ENCODE results near the gene SYN1. TPM values are rescaled to one million over a fixed set of nuclear protein-coding genes. Genes with fewer than 3 reads are reported as not detected.

The SYN1 gene
- total RNA-seq, 1 experiment from 2014 or later = 11.7 TPM

GRCh38 chrX:47578692-47579091 lies 41.0 kb downstream of the SYN1 start:
- H4K91ac ChIP-seq (ENCODE audit: insufficient read length, low read depth, low read length) = no peak overlapping the region
- Mint-ChIP-seq H3K4me3 (no peak overlapping the region), H3K27me3 (ENCODE audit: low read depth) (no peaks in the 10 kb centered on the region; the same call in 1 of the 2 replicates), H3K27ac (no peak overlapping the region), H3K9me3 (peaks cover 68 to 82% of the 10 kb centered on the region in 2 experiments), H3K4me1 (peaks cover 11 to 30% of the 10 kb centered on the region in 2 experiments), H3K36me3 (ENCODE audit: insufficient read depth in 1 of 3, low read depth in 3 of 3) (peaks cover 7 to 17% (median 7%) of the 10 kb centered on the region in 3 experiments; a peak in 6 of 7 replicates)
- no peak overlapping the region for H3K27ac ChIP-seq (ENCODE audit: insufficient read length, low read depth, low read length)
- H3K4ac ChIP-seq (ENCODE audit: low read depth, low read length) = no peak overlapping the region
- no peak for DNase-seq
- H3K27me3 ChIP-seq (ENCODE audit: insufficient read depth, low read length) = no peaks in the 10 kb centered on the region
- H3K4me1 ChIP-seq (ENCODE audit: insufficient read depth, low read length) = no peaks in the 10 kb centered on the region
- H2BK5ac ChIP-seq (ENCODE audit: insufficient read length, low read length) = no peak overlapping the region
- no peak overlapping the region for H2AFZ ChIP-seq (ENCODE audit: low read length)
- no peak for TF ChIP-seq CTCF (conservative IDR thresholded peaks at IDR 0.05)
- no peaks in the 10 kb centered on the region for H3K79me2 ChIP-seq (ENCODE audit: insufficient read depth, low read length)
- no peak overlapping the region for H3K14ac ChIP-seq (ENCODE audit: insufficient read depth, low read length)
- peaks cover 4% of the 10 kb centered on the region for H3K23me2 ChIP-seq (ENCODE audit: insufficient read length, low read depth, low read length, poor library complexity, severe bottlenecking)
- H4K5ac ChIP-seq (ENCODE audit: insufficient read length, low read depth, low read length) = no peak overlapping the region
- no peak overlapping the region for H2BK120ac ChIP-seq (ENCODE audit: low read depth, low read length, poor library complexity, severe bottlenecking)
- no peak overlapping the region for H3K18ac ChIP-seq (ENCODE audit: insufficient read length, low read depth, low read length)
- no peak overlapping the region for H4K8ac ChIP-seq (replicated peaks; ENCODE audit: insufficient read length, low read depth, low read length)
- peaks cover 16% of the 10 kb centered on the region for H3K9me3 ChIP-seq (ENCODE audit: control insufficient read depth, low read depth, low read length)
- H3K4me2 ChIP-seq (ENCODE audit: insufficient read depth, insufficient read length, low read length) = no peak overlapping the region
- no peak overlapping the region for H2BK15ac ChIP-seq (ENCODE audit: low read depth, low read length)
- H2BK12ac ChIP-seq (ENCODE audit: insufficient read length, low read depth, low read length) = no peak overlapping the region
- H3K9ac ChIP-seq (ENCODE audit: extremely low read depth, insufficient read length, low read length) = no peak overlapping the region
- H4K20me1 ChIP-seq (ENCODE audit: control insufficient read depth, insufficient read depth, insufficient read length) = no peaks in the 10 kb centered on the region
- no CpG with 5 or more reads among the region's 16 CpGs for WGBS (ENCODE audit: extremely low coverage, insufficient read length, low lambda C conversion rate)
- no peak overlapping the region for H3K23ac ChIP-seq (ENCODE audit: insufficient read length, low read depth, low read length)
- H2BK20ac ChIP-seq (ENCODE audit: low read depth, low read length, poor library complexity, severe bottlenecking) = no peak overlapping the region
- no peak overlapping the region for H3K56ac ChIP-seq (ENCODE audit: insufficient read length, low read depth, low read length)
- no peak overlapping the region for H3T11ph ChIP-seq (ENCODE audit: low read length)
- H3K79me1 ChIP-seq (ENCODE audit: insufficient read depth, low read depth, low read length, poor library complexity, severe bottlenecking) = no peaks in the 10 kb centered on the region
- H2AK5ac ChIP-seq (ENCODE audit: insufficient read length, low read length) = no peak overlapping the region
